Ascending aorta (tissue), 2 donors: ENCODE results near the gene NFS1. TPM values are rescaled to one million over a fixed set of nuclear protein-coding genes. Genes with fewer than 3 reads are reported as not detected.
"Not testable (repeated sequence)": the region's sequence is repeated elsewhere in the genome, so short reads cannot be mapped to it uniquely, and the experiment has no call there.

Experiments
- DNase-seq, 2 donors: peaks; one replicate each; pipeline ENCODE4 v3.0.0-alpha.2; 2019; ENCODE audit warnings: low spot score in 2 of 2
- H3K27ac ChIP-seq, 2 donors: fragments of 200-600 bp; sonication (generic); one replicate each; pipeline ENCODE4 v1.5.1; 2016 to 2017; ENCODE audit warnings: mild to moderate bottlenecking in 1 of 2
- H3K27me3 ChIP-seq: fragments of 200-600 bp; sonication (generic); one replicate; pipeline ENCODE4 v1.5.1; 2017
- H3K36me3 ChIP-seq, 2 donors: fragments of 200-600 bp; sonication (generic); one replicate each; pipeline ENCODE4 v1.5.1; 2016
- H3K4me1 ChIP-seq, 2 donors: fragments of 200-600 bp; sonication (generic); one replicate each; pipeline ENCODE4 v1.5.1; 2016 to 2017; ENCODE audit warnings: mild to moderate bottlenecking in 1 of 2
- H3K4me3 ChIP-seq, 2 donors: fragments of 200-600 bp; sonication (generic); one replicate each; pipeline ENCODE4 v1.5.1; 2016 to 2017; ENCODE audit warnings: mild to moderate bottlenecking in 1 of 2
- H3K9me3 ChIP-seq, 2 donors: fragments of 200-600 bp; sonication (generic); one replicate each; pipeline ENCODE4 v1.5.1; 2016
- intact Hi-C: fragments of 100-400 bp; cut with DNase I; formaldehyde crosslinking; loops from one replicate; pipeline ENCODE4 v1.15.1; 2023
- total RNA-seq: library from RNA; depleted of rRNA; stranded (reverse); fragments of >200 nt; gene quantifications from one replicate; pipeline ENCODE4 v1.1.0, GENCODE V29; 2016
- TF ChIP-seq, protein P1 (sequence below), 3 experiments: fragments of 200-600 bp in 2 of 3; fragments of 450-650 bp in 1 of 3; sonication (generic) in 2 of 3; IDR thresholded peaks; one replicate each; pipeline ENCODE4 v1.5.1; 2016 to 2019; ENCODE audit warnings: antibody characterized with exemption in 3 of 3, mild to moderate bottlenecking in 1 of 3, moderate library complexity in 1 of 3

Gene NFS1
- total RNA-seq, 1 donor from 2014 or later, result 62.2 TPM

DNA sequence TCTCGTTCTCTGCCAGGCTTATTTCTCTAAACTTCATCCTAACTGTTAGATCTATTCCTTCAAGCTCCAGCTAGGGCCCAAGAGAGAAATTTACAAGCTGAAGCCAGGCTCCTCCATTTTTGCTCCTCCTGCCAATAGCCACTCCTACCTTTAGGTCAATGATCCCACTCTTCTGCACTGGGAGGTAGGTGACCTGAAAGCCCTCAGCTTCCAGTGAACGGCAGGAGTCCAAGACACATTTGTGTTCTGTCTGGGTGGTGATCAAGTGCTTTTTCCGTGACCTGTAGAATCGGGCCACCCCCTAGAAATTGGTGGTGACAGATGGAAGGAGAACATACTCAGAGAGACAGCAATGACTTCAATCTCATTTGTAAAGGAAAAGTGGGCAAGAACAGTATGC is 8.9 kb downstream of the NFS1 start:
- TF ChIP-seq, protein P1, sequence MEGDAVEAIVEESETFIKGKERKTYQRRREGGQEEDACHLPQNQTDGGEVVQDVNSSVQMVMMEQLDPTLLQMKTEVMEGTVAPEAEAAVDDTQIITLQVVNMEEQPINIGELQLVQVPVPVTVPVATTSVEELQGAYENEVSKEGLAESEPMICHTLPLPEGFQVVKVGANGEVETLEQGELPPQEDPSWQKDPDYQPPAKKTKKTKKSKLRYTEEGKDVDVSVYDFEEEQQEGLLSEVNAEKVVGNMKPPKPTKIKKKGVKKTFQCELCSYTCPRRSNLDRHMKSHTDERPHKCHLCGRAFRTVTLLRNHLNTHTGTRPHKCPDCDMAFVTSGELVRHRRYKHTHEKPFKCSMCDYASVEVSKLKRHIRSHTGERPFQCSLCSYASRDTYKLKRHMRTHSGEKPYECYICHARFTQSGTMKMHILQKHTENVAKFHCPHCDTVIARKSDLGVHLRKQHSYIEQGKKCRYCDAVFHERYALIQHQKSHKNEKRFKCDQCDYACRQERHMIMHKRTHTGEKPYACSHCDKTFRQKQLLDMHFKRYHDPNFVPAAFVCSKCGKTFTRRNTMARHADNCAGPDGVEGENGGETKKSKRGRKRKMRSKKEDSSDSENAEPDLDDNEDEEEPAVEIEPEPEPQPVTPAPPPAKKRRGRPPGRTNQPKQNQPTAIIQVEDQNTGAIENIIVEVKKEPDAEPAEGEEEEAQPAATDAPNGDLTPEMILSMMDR (IDR thresholded peaks at IDR 0.05), result no peak
- no peak for DNase-seq
- H3K27ac ChIP-seq, result no peak overlapping the region
- no peak overlapping the region for H3K4me3 ChIP-seq
- H3K36me3 ChIP-seq, result peaks cover 55 to 80% of the 10 kb centered on the region in 2 donors
- intact Hi-C loops, result no loop called here
- H3K4me1 ChIP-seq, result no peaks in the 10 kb centered on the region
- no peaks in the 10 kb centered on the region for H3K27me3 ChIP-seq
- no peaks in the 10 kb centered on the region for H3K9me3 ChIP-seq

DNA sequence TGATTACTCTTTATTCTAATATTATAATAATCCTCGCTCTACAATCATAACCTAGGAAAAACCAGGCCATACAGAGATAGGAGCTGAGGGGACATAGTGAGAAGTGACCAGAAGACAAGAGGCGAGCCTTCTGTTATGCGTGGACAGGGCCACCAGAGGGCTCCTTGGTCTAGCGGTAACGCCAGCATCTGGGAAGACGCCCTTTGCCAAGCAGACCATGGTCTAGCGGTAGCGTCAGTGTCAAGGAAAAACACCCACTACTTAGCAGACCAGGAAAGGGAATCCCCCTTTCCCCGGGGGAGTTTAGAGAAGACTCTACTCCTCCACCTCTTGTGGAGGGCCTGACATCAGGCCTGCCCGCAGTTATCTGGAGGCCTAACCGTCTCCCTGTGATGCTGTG is 12.3 kb downstream of the NFS1 start:
- H3K27me3 ChIP-seq, H3K27ac ChIP-seq, DNase-seq, intact Hi-C loops, H3K9me3 ChIP-seq, H3K4me3 ChIP-seq, H3K4me1 ChIP-seq: not testable (repeated sequence)
- H3K36me3 ChIP-seq, result peaks cover 43 to 61% of the 10 kb centered on the region in 2 donors

DNA sequence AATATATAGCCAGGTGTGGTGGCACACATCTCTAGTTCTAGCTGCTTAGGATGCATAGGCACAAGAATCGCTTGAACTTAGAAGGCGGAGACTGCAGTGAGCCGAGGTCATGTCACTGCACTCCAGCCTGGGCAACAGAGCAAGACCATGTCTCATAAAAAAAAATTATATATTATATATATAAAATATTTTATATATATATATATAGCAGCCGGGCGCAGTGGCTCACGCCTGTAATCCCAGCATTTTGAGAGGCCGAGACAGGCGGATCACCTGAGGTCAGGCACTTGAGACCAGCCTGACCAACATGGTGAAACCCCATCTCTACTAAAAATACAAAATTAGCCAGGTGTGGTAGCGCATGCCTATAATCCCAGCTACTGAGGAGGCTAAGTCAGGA is 13.8 kb downstream of the NFS1 start:
- H3K27ac ChIP-seq, H3K4me1 ChIP-seq, DNase-seq, H3K27me3 ChIP-seq, H3K9me3 ChIP-seq, intact Hi-C loops, H3K4me3 ChIP-seq: not testable (repeated sequence)
- H3K36me3 ChIP-seq, result peaks cover 35 to 68% of the 10 kb centered on the region in 2 donors

DNA sequence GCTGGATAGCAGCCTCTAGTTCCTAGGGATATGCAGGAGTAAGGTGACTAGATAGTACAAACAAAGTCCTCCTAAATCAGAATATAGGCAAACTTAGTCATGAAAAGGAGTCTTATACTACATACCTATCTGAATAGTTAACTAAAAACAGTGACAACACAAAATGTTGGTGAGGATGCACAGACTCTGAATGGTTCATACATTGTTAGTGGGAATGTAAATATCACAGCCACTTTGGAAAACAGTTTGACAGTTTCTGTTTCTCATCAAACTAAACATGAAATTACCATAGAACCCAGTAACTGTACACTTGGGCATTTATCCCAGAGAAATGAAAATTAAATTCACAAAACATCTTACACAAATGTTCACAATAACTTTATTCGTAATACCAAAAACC is 17.2 kb downstream of the NFS1 start:
- Histone ChIP-seq H3K36me3 (peaks cover 20 to 44% of the 10 kb centered on the region in 2 donors), H3K27me3 (no peaks in the 10 kb centered on the region), H3K4me3 (no peak overlapping the region), H3K9me3 (no peaks in the 10 kb centered on the region), H3K27ac (no peak overlapping the region), H3K4me1 (no peaks in the 10 kb centered on the region)
- no peak for DNase-seq
- TF ChIP-seq, protein P1 (IDR thresholded peaks at IDR 0.05), result no peak
- intact Hi-C loops, result no loop called here

DNA sequence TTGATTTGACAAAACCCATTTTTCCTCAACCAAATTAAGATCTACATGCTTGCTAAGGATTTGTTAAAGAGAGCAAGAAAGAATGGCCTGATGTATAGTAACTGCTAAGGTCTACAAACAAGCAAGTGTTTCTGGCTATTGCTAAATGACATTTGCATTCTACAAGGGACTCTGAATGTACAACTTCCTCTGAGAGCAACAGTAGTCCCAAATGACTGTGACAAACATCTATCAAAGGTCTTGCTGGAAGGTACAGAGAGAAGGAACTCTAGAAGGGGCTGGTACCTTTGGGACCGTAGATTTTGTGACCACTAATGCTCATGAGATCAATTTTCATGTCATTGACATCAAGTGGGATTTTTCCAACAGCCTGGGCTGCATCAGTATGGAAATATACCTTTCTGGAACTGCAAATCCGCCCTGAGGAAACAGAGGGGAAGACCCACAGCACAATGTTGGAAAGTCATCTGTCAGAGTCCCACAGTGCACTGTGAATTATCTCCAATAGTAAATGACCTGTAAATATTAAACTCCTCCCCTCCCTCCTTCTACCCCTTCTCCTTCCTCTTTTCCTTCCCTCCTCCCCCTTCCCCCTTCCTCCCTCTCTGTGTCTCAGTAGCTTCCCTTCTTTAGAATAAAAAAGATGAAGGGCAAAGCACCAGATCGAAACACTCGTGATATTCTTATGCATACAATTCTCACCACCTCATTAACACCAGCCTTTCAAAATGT is 18.5 kb downstream of the NFS1 start:
- no peaks in the 10 kb centered on the region for H3K9me3 ChIP-seq
- intact Hi-C loops, result no loop called here
- H3K27ac ChIP-seq, result no peak overlapping the region
- H3K27me3 ChIP-seq, result no peaks in the 10 kb centered on the region
- H3K4me1 ChIP-seq, result no peaks in the 10 kb centered on the region
- DNase-seq, result no peak
- TF ChIP-seq, protein P1 (IDR thresholded peaks at IDR 0.05), result no peak
- no peak overlapping the region for H3K4me3 ChIP-seq
- peaks cover 20 to 44% of the 10 kb centered on the region in 2 donors for H3K36me3 ChIP-seq

DNA sequence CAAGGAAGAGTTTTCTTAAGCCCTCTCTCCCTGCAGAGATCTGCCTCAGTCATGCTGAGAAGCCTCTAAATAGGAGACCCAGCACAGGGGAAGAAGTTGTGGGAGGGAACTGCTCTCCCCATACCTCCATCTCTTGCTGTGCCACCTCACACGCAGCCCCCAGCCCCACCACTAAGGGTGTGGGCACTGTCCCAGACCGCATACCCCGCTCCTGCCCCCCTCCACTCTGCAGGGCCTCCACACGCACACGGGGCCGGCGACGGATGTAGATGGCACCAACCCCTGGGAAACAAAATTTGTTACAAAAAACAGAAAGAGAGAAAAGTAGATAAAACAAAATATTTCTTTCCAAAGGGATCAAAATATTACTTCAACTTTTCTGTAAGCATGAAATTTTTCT is 24.2 kb downstream of the NFS1 start:
- no peaks in the 10 kb centered on the region for H3K27me3 ChIP-seq
- TF ChIP-seq, protein P1 (IDR thresholded peaks at IDR 0.05), result no peak
- H3K4me3 ChIP-seq, result no peak overlapping the region
- no peak overlapping the region for H3K27ac ChIP-seq
- no peaks in the 10 kb centered on the region for H3K4me1 ChIP-seq
- DNase-seq, result no peak
- H3K9me3 ChIP-seq, result no peaks in the 10 kb centered on the region
- H3K36me3 ChIP-seq, result peaks cover 49 to 63% of the 10 kb centered on the region in 2 donors
- intact Hi-C loops, result no loop called here

GRCh38 chr20:35673884-35674283 is 25.3 kb downstream of the NFS1 start:
- H3K9me3 ChIP-seq, result no peaks in the 10 kb centered on the region
- DNase-seq, result no peak
- H3K4me1 ChIP-seq, result no peaks in the 10 kb centered on the region
- intact Hi-C loops, result no loop called here
- H3K27me3 ChIP-seq, result no peaks in the 10 kb centered on the region
- TF ChIP-seq, protein P1 (IDR thresholded peaks at IDR 0.05), result no peak
- no peak overlapping the region for H3K27ac ChIP-seq
- peaks cover 57 to 71% of the 10 kb centered on the region in 2 donors for H3K36me3 ChIP-seq
- no peak overlapping the region for H3K4me3 ChIP-seq
